Common myeloid progenitor, CD34-positive (primary cell): ENCODE data around the gene MEGF10.

ENCODE experiments used
- CTCF ChIA-PET: fragments of 350-600 bp; sonication (Branson Sonifier 250); formaldehyde crosslinking; loops from one replicate; lab custom pipeline; 2021; ENCODE audit warnings: antibody characterized with exemption; lab: Charles Lee
- POLR2A ChIA-PET: fragments of 350-600 bp; sonication (Branson Sonifier 250); formaldehyde crosslinking; loops from one replicate; lab custom pipeline; 2021; ENCODE audit warnings: antibody characterized with exemption; lab: Charles Lee
- DNase-seq, 3 donors: peaks; one replicate each; pipeline versions ENCODE4 v3.0.0 to v3.0.0-alpha.2; 2013
- H3K27ac ChIP-seq, 2 experiments: 1 replicate in 1 of 2; 2 replicates in 1 of 2; pipeline ENCODE4 v1.7.0; 2013; ENCODE audit warnings: inconsistent platforms in 2 of 2, low read length in 2 of 2, mild to moderate bottlenecking in 2 of 2, low read depth in 1 of 2, moderate library complexity in 1 of 2; ENCODE audit not compliant: severe bottlenecking in 2 of 2, insufficient read depth in 1 of 2, poor library complexity in 1 of 2
- H3K27me3 ChIP-seq, 5 experiments: replicated peaks in 2 of 5; 1 replicate in 3 of 5; 2 replicates in 2 of 5; pipeline versions ENCODE4 v1.6.1 to v1.7.0; 2013; ENCODE audit warnings: low read length in 4 of 5, mild to moderate bottlenecking in 2 of 5, moderate library complexity in 2 of 5, inconsistent platforms in 1 of 5; ENCODE audit not compliant: insufficient read depth in 5 of 5, control insufficient read depth in 4 of 5
- H3K36me3 ChIP-seq, 4 experiments: 1 replicate in 2 of 4; 2 replicates in 2 of 4; pipeline versions ENCODE4 v1.6.1 to v1.7.0; 2013; ENCODE audit warnings: low read length in 3 of 4, control low read depth in 1 of 4, mild to moderate bottlenecking in 1 of 4; ENCODE audit not compliant: control insufficient read depth in 4 of 4, insufficient read depth in 4 of 4
- H3K4me1 ChIP-seq, 4 experiments: 1 replicate in 3 of 4; 2 replicates in 1 of 4; pipeline versions ENCODE4 v1.6.1 to v1.7.1; 2013; ENCODE audit warnings: low read length in 3 of 4, mild to moderate bottlenecking in 3 of 4, control low read depth in 1 of 4, inconsistent platforms in 1 of 4, moderate library complexity in 1 of 4; ENCODE audit not compliant: control insufficient read depth in 4 of 4, insufficient read depth in 4 of 4; ENCODE audit errors: control extremely low read depth in 1 of 4
- H3K4me3 ChIP-seq, 7 experiments: 1 replicate in 4 of 7; 2 replicates in 3 of 7; pipeline versions ENCODE4 v1.5.1 to v1.7.0; 2013; ENCODE audit warnings: mild to moderate bottlenecking in 7 of 7, low read length in 6 of 7, moderate library complexity in 6 of 7, inconsistent platforms in 2 of 7, low read depth in 2 of 7, control low read depth in 1 of 7; ENCODE audit not compliant: insufficient read depth in 4 of 7, control insufficient read depth in 1 of 7; ENCODE audit errors: extremely low read depth in 1 of 7
- H3K9me3 ChIP-seq, 5 experiments: 1 replicate in 4 of 5; 2 replicates in 1 of 5; pipeline versions ENCODE4 v1.6.1 to v1.7.1; 2013; ENCODE audit warnings: low read length in 4 of 5, mild to moderate bottlenecking in 2 of 5, inconsistent platforms in 1 of 5, low read depth in 1 of 5, moderate library complexity in 1 of 5; ENCODE audit not compliant: control insufficient read depth in 4 of 5, insufficient read depth in 2 of 5; ENCODE audit errors: control extremely low read depth in 1 of 5
- WGBS: methylation state at CpG from one replicate; pipeline ENCODE4 v1.1.5; 2013; ENCODE audit not compliant: insufficient coverage; 5-methylcytosine and 5-hydroxymethylcytosine counted together

The MEGF10 gene

GRCh38 chr5:127425868-127426267, 135.3 kb downstream of the MEGF10 start:
- 0% methylated on average over 1 of the region's 1 CpG for WGBS
- DNase-seq: peak; percentile 8 to 73 (median 45)
- peaks cover 0 to 14% (median 4%) of the 10 kb centered on the region in 4 experiments for H3K4me1 ChIP-seq
- CTCF ChIA-PET: no interaction called here
- H3K27ac ChIP-seq: no peak overlapping the region
- no peaks in the 10 kb centered on the region for H3K9me3 ChIP-seq
- no peak overlapping the region for H3K4me3 ChIP-seq
- no peaks in the 10 kb centered on the region for H3K36me3 ChIP-seq
- POLR2A ChIA-PET: no interaction called here
- no peaks in the 10 kb centered on the region for H3K27me3 ChIP-seq

DNA sequence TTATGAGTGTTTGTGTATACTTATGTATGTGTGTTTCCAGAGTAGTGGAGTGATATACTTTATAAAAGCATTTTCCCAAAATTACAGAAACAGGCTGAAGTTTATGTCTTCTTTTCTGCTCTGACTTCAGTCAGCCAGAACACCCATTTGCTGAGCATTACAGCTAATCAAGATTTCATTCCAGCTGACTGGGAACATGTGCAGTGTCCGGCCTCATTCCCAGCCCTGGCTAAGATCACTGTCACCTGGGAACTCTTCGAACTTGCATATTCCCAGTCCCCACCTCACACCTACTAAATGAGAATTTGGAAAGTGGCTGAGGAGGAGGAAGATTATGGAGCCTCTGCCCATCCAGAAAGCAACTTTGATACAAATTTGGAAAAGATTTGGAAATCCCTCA, 136.1 kb downstream of the MEGF10 start:
- Histone ChIP-seq H3K27ac (no peak overlapping the region), H3K4me3 (no peak overlapping the region), H3K36me3 (no peaks in the 10 kb centered on the region), H3K4me1 (peaks cover 0 to 13% (median 2%) of the 10 kb centered on the region in 4 experiments), H3K27me3 (no peaks in the 10 kb centered on the region), H3K9me3 (no peaks in the 10 kb centered on the region)
- no CpG with 5 or more reads among the region's 2 CpGs for WGBS
- ChIA-PET CTCF (no interaction called here), POLR2A (no interaction called here)
- no peak for DNase-seq

DNA sequence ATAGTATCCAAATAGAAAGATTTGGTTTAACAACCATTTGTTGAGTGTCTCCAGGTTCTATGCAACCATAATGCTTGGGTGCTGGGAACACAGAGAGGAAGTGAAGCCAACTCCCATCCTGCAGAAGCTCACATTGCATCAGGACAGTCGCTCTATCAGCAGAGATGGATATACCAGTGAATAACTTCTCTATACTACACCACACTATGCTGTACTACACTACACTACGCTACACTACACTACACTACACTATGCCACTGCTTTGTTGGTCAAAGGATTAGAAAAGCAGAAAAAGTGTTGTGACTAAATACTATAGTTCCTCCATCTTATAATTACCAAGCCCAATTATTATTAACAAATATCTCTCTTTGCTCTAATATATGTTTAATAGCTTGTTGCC, 137.7 kb downstream of the MEGF10 start:
- POLR2A ChIA-PET: no interaction called here
- DNase-seq: no peak
- H3K27me3 ChIP-seq: no peaks in the 10 kb centered on the region
- no peak overlapping the region for H3K27ac ChIP-seq
- CTCF ChIA-PET: no interaction called here
- no peaks in the 10 kb centered on the region for H3K9me3 ChIP-seq
- no peak overlapping the region for H3K4me3 ChIP-seq
- 100% methylated on average over 2 of the region's 2 CpGs for WGBS
- no peaks in the 10 kb centered on the region for H3K36me3 ChIP-seq
- peaks cover 0 to 13% (median 2%) of the 10 kb centered on the region in 4 experiments for H3K4me1 ChIP-seq

DNA sequence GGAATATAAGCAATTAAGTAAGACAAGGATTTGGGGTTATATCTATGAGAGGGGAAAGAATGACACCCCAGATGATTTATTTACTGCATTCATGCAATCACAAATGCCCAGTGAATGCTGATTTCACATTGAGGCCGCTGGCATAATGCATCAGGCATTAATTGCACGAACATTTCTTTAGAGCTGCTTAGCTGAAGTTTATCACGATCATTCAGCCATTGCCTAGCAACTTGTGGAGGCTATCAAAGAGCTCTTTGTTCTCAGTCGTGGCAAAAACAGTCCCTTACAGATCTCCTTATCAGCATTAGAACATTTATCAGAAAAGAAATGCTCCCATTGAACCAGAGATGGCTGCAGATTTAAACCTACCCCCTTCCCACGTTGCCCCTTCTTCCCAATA, 138.2 kb downstream of the MEGF10 start:
- 95% methylated on average over 4 of the region's 5 CpGs for WGBS
- CTCF ChIA-PET: no interaction called here

GRCh38 chr5:127429928-127430327, 139.3 kb downstream of the MEGF10 start:
- CTCF ChIA-PET: interaction anchor here (1.9 kb wide), 1 partner anchor 13 kb away, joined by 5 read pairs; no protein-coding TSS in a partner anchor
- POLR2A ChIA-PET: no interaction called here
- H3K4me1 ChIP-seq: peaks cover 0 to 13% (median 2%) of the 10 kb centered on the region in 4 experiments
- H3K9me3 ChIP-seq: no peaks in the 10 kb centered on the region
- no peak for DNase-seq
- H3K4me3 ChIP-seq: no peak overlapping the region
- no peaks in the 10 kb centered on the region for H3K27me3 ChIP-seq
- no peak overlapping the region for H3K27ac ChIP-seq
- no peaks in the 10 kb centered on the region for H3K36me3 ChIP-seq

More for the DNA sequence above, 138.2 kb downstream of the MEGF10 start:
- H3K9me3 ChIP-seq: no peaks in the 10 kb centered on the region
- H3K27me3 ChIP-seq: no peaks in the 10 kb centered on the region
- no peak overlapping the region for H3K27ac ChIP-seq
- no peaks in the 10 kb centered on the region for H3K36me3 ChIP-seq
- no peak overlapping the region for H3K4me3 ChIP-seq
- POLR2A ChIA-PET: no interaction called here
- H3K4me1 ChIP-seq: peaks cover 0 to 13% (median 2%) of the 10 kb centered on the region in 4 experiments
- no peak for DNase-seq

DNA sequence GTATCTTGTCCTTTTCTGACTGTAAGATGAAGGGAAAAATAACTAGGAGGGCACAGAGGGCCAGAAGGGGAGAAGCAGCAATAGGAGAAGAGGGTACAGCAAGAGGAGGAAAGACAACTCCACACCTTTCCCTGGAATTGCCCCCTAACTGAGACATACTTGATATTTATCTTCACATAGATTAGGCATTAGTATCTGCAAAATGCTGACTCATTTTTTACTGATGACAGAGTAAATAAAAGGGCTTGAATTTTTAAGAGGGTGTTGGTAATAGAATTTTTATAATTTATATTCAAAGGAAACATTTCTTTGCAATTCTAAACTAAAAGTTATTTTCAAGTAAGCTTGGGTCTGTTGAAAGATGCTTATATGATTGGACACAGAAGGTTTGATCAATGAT, 140.0 kb downstream of the MEGF10 start:
- Histone ChIP-seq H3K36me3 (no peaks in the 10 kb centered on the region), H3K4me1 (peaks cover 0 to 13% (median 2%) of the 10 kb centered on the region in 4 experiments), H3K9me3 (no peaks in the 10 kb centered on the region), H3K27ac (no peak overlapping the region), H3K4me3 (no peak overlapping the region), H3K27me3 (no peaks in the 10 kb centered on the region)
- DNase-seq: no peak
- ChIA-PET CTCF (interaction anchor here (0.8 to 1.9 kb wide), 2 partner anchors 9 to 12 kb away, joined by 4 to 5 read pairs; no protein-coding TSS in a partner anchor), POLR2A (no interaction called here)

GRCh38 chr5:127431977-127432585, 141.5 kb downstream of the MEGF10 start:
- 100% methylated on average over 3 of the region's 7 CpGs for WGBS

More at GRCh38 chr5:127431977-127432585, 141.5 kb downstream of the MEGF10 start:
- peaks cover 0 to 6% (median 0%) of the 10 kb centered on the region in 4 experiments for H3K4me1 ChIP-seq
- no peak for DNase-seq
- no peaks in the 10 kb centered on the region for H3K27me3 ChIP-seq
- POLR2A ChIA-PET: no interaction called here
- no peaks in the 10 kb centered on the region for H3K36me3 ChIP-seq
- CTCF ChIA-PET: no interaction called here
- no peak overlapping the region for H3K4me3 ChIP-seq
- no peaks in the 10 kb centered on the region for H3K9me3 ChIP-seq
- H3K27ac ChIP-seq: no peak overlapping the region
